Esophagus squamous epithelium (tissue), 5 donors: ENCODE measurements around the gene ADAMTSL3. TPM values are rescaled to one million over a fixed set of nuclear protein-coding genes. Genes with fewer than 3 reads are reported as not detected.

Experiments
- DNase-seq: peaks from one replicate; lab custom pipeline; 2025; lab: John Stamatoyannopoulos, UW
- H3K27ac ChIP-seq, 4 donors: fragments of 200-600 bp; sonication (generic); one replicate each; pipeline ENCODE4 v1.5.1; 2016 to 2019; ENCODE audit warnings: mild to moderate bottlenecking in 1 of 4
- H3K27me3 ChIP-seq, 4 donors: fragments of 200-600 bp; sonication (generic); 1 replicate in 3 of 4; 2 replicates in 1 of 4; pipeline versions ENCODE4 v1.5.1 to v1.6.0; 2017 to 2021; ENCODE audit warnings: antibody characterized with exemption in 1 of 4
- H3K36me3 ChIP-seq, 3 donors: fragments of 200-600 bp; sonication (generic); one replicate each; pipeline ENCODE4 v1.5.1; 2016 to 2019
- H3K4me1 ChIP-seq, 3 donors: fragments of 200-600 bp; sonication (generic); one replicate each; pipeline ENCODE4 v1.5.1; 2017 to 2019
- H3K4me3 ChIP-seq, 4 donors: fragments of 200-600 bp; sonication (generic); 1 replicate in 3 of 4; 2 replicates in 1 of 4; pipeline ENCODE4 v1.5.1; 2016 to 2019; ENCODE audit warnings: mild to moderate bottlenecking in 2 of 4, moderate library complexity in 1 of 4
- H3K9me3 ChIP-seq, 3 donors: fragments of 200-600 bp; sonication (generic); one replicate each; pipeline ENCODE4 v1.5.1; 2016 to 2019
- POLR2A ChIP-seq, 4 donors: fragments of 450-650 bp; IDR thresholded peaks; one replicate each; pipeline ENCODE4 v1.6.1; 2017; ENCODE audit warnings: antibody characterized with exemption in 4 of 4, mild to moderate bottlenecking in 4 of 4, moderate library complexity in 3 of 4
- WGBS, 2 donors: methylation state at CpG; one replicate each; pipeline ENCODE4 v1.1.5; 2018; 5-methylcytosine and 5-hydroxymethylcytosine counted together
- intact Hi-C: fragments of 100-400 bp; cut with DNase I; formaldehyde crosslinking; loops from one replicate; pipeline ENCODE4 v1.15.0; 2022
- total RNA-seq, 4 donors: library from RNA; depleted of rRNA; stranded (reverse); fragments of >200 nt; gene quantifications; one replicate each; pipeline ENCODE4 v1.1.0, GENCODE V29; 2016
- TF ChIP-seq, protein P1 (sequence below), 6 experiments: fragments of 450-650 bp in 4 of 6; fragments of 200-600 bp in 2 of 6; sonication (generic) in 2 of 6; IDR thresholded peaks; one replicate each; pipeline ENCODE4 v1.5.1; 2016 to 2019; ENCODE audit warnings: antibody characterized with exemption in 6 of 6, mild to moderate bottlenecking in 4 of 6, moderate library complexity in 4 of 6
- donor health status: DM: yes; HTN: yes; CAD: no.

ADAMTSL3 gene
- total RNA-seq, 4 donors from 2014 or later, result 0.11 to 3.2 (median 0.79) TPM

GRCh38 chr15:83980637-83981036 is 326.7 kb downstream of the ADAMTSL3 start:
- H3K4me1 ChIP-seq, result no peaks in the 10 kb centered on the region
- H3K27ac ChIP-seq, result no peak overlapping the region
- no peak overlapping the region for H3K4me3 ChIP-seq
- intact Hi-C loops, result no loop called here
- H3K36me3 ChIP-seq, result no peaks in the 10 kb centered on the region
- no peak for DNase-seq
- no peak for TF ChIP-seq POLR2A (IDR thresholded peaks at IDR 0.05)
- TF ChIP-seq, protein P1, sequence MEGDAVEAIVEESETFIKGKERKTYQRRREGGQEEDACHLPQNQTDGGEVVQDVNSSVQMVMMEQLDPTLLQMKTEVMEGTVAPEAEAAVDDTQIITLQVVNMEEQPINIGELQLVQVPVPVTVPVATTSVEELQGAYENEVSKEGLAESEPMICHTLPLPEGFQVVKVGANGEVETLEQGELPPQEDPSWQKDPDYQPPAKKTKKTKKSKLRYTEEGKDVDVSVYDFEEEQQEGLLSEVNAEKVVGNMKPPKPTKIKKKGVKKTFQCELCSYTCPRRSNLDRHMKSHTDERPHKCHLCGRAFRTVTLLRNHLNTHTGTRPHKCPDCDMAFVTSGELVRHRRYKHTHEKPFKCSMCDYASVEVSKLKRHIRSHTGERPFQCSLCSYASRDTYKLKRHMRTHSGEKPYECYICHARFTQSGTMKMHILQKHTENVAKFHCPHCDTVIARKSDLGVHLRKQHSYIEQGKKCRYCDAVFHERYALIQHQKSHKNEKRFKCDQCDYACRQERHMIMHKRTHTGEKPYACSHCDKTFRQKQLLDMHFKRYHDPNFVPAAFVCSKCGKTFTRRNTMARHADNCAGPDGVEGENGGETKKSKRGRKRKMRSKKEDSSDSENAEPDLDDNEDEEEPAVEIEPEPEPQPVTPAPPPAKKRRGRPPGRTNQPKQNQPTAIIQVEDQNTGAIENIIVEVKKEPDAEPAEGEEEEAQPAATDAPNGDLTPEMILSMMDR (IDR thresholded peaks at IDR 0.05), result no peak
- WGBS, 2 donors, result 87 to 94% methylated on average over 4 of the region's 4 CpGs
- H3K27me3 ChIP-seq, result no peaks in the 10 kb centered on the region
- H3K9me3 ChIP-seq, result no peaks in the 10 kb centered on the region

GRCh38 chr15:83982748-83983147 is 328.8 kb downstream of the ADAMTSL3 start:
- 88 to 89% methylated on average over 6 of the region's 6 CpGs for WGBS, 2 donors
- intact Hi-C loops, result no loop called here
- DNase-seq, result no peak
- H3K27ac ChIP-seq, result no peak overlapping the region
- TF ChIP-seq, protein P1 (IDR thresholded peaks at IDR 0.05), result no peak
- TF ChIP-seq POLR2A (IDR thresholded peaks at IDR 0.05), result no peak
- no peaks in the 10 kb centered on the region for H3K27me3 ChIP-seq
- no peaks in the 10 kb centered on the region for H3K9me3 ChIP-seq
- H3K4me1 ChIP-seq, result no peaks in the 10 kb centered on the region
- H3K4me3 ChIP-seq, result no peak overlapping the region
- no peaks in the 10 kb centered on the region for H3K36me3 ChIP-seq

DNA sequence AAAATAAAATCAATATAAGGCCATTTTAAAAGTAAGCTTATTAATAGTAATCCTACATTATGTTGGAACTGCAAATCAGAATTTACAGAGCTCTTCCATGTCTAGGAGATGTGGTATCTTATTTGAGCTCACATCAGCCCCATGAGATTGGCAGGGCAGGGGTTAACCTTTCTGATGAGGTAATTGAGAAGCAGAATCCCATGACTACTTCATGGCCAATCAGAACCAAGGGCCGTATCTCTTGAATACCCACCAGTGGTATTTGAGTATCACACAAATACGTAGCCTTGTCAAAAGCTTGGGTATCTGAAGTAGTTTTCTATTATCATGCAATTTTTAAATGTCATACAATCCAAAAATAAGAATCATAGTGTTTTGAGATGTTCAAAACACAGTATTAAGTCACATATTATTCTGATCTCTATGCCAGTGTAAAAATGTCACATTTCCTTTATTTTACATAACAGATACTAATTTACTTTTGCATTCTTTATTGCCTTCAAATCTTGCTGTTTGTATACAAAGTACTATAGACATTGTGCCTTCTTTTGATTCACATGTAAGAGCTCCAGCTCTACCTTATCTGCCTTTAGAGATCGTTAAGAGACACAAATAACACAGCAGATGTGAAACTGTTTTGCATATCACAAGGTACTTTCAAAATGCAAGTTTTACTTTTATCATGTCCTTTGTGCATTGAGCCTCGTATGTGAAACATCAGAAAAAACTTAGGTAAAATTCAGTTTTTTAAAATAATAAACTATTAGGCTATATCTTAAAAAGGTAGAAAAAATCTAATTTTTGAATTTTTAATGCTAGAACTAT is 329.9 kb downstream of the ADAMTSL3 start:
- 42 to 47% methylated on average over 4 of the region's 4 CpGs for WGBS, 2 donors
- TF ChIP-seq POLR2A (IDR thresholded peaks at IDR 0.05), result no peak

GRCh38 chr15:83984601-83985000 is 330.7 kb downstream of the ADAMTSL3 start:
- no peaks in the 10 kb centered on the region for H3K27me3 ChIP-seq
- no peaks in the 10 kb centered on the region for H3K9me3 ChIP-seq
- H3K4me1 ChIP-seq, result no peaks in the 10 kb centered on the region
- no peak overlapping the region for H3K4me3 ChIP-seq
- no peak for TF ChIP-seq POLR2A (IDR thresholded peaks at IDR 0.05)
- TF ChIP-seq, protein P1 (IDR thresholded peaks at IDR 0.05), result no peak
- intact Hi-C loops, result no loop called here
- no peak overlapping the region for H3K27ac ChIP-seq
- no peaks in the 10 kb centered on the region for H3K36me3 ChIP-seq
- no peak for DNase-seq

More for the DNA sequence above, 329.9 kb downstream of the ADAMTSL3 start:
- DNase-seq, result no peak
- intact Hi-C loops, result no loop called here
- Histone ChIP-seq H3K27ac (no peak overlapping the region), H3K36me3 (no peaks in the 10 kb centered on the region), H3K9me3 (no peaks in the 10 kb centered on the region), H3K27me3 (no peaks in the 10 kb centered on the region), H3K4me3 (no peak overlapping the region), H3K4me1 (no peaks in the 10 kb centered on the region)

GRCh38 chr15:83991163-83991562 is 337.2 kb downstream of the ADAMTSL3 start:
- Histone ChIP-seq H3K4me3 (no peak overlapping the region), H3K27me3 (no peaks in the 10 kb centered on the region), H3K36me3 (no peaks in the 10 kb centered on the region), H3K4me1 (no peaks in the 10 kb centered on the region), H3K9me3 (no peaks in the 10 kb centered on the region), H3K27ac (no peak overlapping the region)
- WGBS, 2 donors, result 77 to 91% methylated on average over 3 to 5 of the region's 5 CpGs
- intact Hi-C loops, result no loop called here
- no peak for TF ChIP-seq POLR2A (IDR thresholded peaks at IDR 0.05)
- TF ChIP-seq, protein P1 (IDR thresholded peaks at IDR 0.05), result no peak
- no peak for DNase-seq
